ENCODE results near the gene MAP2K5. TPM values are rescaled to one million over a fixed set of nuclear protein-coding genes. Genes with fewer than 3 reads are reported as not detected.

The MAP2K5 gene
- total RNA-seq, 4 donors from 2014 or later: 3.6 to 27.1 (median 18.6) TPM

DNA sequence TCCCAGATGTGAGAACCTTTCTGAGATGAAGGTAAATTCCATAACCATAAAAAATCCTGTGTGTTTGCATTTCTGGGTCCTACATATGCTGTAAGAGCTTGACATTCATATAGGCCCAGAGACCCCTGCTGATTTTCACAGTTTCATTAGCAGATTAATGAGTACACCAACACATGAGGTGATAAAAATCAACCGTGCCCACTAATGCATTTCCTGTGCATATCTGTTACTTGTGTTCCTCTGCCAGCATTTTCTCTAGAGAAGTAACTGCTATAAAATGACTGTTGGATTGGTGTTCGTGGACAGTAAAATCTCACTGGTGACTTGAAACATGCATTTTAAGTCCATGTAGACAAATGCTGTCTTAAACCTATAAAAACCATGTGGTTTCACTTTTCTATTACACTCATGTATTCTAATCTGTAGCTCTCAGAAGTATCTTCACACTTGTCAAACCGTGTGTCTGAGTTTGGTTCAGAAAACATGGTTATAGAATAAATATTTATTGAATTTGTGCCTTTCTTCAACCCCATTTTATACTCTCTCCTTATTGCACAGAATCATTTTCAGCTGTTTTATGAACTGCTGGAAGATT, 14.6 kb downstream of the MAP2K5 start:
- no peaks in the 10 kb centered on the region for H3K36me3 ChIP-seq
- intact Hi-C loops (cut with DNase I; ENCODE audit: low total_unique reads): no loop called here
- DNase-seq: no peak

DNA sequence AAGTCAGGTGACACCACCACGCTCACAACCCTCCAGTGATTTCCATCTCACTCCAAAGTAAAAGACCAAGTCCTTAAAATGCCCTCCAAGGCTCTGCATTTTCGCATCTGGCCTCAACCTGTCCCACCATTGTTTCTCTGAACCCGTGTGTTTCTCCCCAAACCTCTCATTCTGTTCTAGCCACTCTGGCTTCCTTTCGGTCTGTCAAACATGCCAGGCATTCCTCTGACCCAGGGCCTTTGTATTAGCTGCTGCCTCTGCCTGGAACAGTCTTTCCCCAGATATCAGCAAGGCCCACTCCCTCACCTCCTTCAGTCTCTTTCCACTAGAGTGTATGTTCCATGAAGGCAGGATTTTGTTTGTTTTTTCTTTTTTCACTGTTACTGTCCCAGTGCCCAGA, 16.0 kb downstream of the MAP2K5 start:
- Histone ChIP-seq H3K4me1 (no peaks in the 10 kb centered on the region), H3K27ac (no peak overlapping the region), H3K36me3 (no peaks in the 10 kb centered on the region), H3K27me3 (no peaks in the 10 kb centered on the region), H3K4me3 (no peak overlapping the region), H3K9me3 (no peaks in the 10 kb centered on the region)
- intact Hi-C loops (cut with DNase I; ENCODE audit: low total_unique reads): no loop called here
- TF ChIP-seq, protein P1, sequence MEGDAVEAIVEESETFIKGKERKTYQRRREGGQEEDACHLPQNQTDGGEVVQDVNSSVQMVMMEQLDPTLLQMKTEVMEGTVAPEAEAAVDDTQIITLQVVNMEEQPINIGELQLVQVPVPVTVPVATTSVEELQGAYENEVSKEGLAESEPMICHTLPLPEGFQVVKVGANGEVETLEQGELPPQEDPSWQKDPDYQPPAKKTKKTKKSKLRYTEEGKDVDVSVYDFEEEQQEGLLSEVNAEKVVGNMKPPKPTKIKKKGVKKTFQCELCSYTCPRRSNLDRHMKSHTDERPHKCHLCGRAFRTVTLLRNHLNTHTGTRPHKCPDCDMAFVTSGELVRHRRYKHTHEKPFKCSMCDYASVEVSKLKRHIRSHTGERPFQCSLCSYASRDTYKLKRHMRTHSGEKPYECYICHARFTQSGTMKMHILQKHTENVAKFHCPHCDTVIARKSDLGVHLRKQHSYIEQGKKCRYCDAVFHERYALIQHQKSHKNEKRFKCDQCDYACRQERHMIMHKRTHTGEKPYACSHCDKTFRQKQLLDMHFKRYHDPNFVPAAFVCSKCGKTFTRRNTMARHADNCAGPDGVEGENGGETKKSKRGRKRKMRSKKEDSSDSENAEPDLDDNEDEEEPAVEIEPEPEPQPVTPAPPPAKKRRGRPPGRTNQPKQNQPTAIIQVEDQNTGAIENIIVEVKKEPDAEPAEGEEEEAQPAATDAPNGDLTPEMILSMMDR (IDR thresholded peaks at IDR 0.05): no peak
- DNase-seq: no peak

More for the DNA sequence above, 14.6 kb downstream of the MAP2K5 start:
- H3K4me1 ChIP-seq: no peaks in the 10 kb centered on the region
- H3K4me3 ChIP-seq: no peak overlapping the region
- no peaks in the 10 kb centered on the region for H3K27me3 ChIP-seq
- no peak overlapping the region for H3K27ac ChIP-seq
- H3K9me3 ChIP-seq: no peaks in the 10 kb centered on the region
- no peak for TF ChIP-seq POLR2A (IDR thresholded peaks at IDR 0.05)
- TF ChIP-seq, protein P1 (IDR thresholded peaks at IDR 0.05): no peak

DNA sequence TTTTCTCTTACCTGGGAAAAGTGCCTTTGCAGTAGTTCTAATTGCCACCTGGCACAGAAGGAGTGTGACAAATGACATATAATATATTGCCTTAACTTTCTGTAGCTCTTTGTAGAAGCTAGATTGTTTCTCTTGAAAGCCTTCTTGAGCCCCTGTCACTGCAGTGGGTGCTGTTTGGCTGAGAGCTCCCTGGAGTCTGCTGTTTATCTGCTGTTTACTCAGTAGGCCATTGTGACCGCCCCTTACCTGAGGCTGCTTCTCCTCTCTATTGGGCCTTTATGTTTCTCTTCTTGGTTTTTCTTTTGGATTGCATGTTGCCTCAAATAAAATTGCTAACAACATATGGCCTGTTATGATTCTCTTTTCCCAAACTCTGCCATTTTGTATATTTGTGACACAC, 16.7 kb downstream of the MAP2K5 start:
- intact Hi-C loops (cut with DNase I; ENCODE audit: low total_unique reads): no loop called here
- no peak overlapping the region for H3K4me3 ChIP-seq
- H3K27me3 ChIP-seq: no peaks in the 10 kb centered on the region
- TF ChIP-seq, protein P1 (IDR thresholded peaks at IDR 0.05): no peak
- no peak for TF ChIP-seq POLR2A (IDR thresholded peaks at IDR 0.05)
- no peak overlapping the region for H3K27ac ChIP-seq
- no peaks in the 10 kb centered on the region for H3K9me3 ChIP-seq
- DNase-seq: no peak
- H3K36me3 ChIP-seq: no peaks in the 10 kb centered on the region
- no peaks in the 10 kb centered on the region for H3K4me1 ChIP-seq

DNA sequence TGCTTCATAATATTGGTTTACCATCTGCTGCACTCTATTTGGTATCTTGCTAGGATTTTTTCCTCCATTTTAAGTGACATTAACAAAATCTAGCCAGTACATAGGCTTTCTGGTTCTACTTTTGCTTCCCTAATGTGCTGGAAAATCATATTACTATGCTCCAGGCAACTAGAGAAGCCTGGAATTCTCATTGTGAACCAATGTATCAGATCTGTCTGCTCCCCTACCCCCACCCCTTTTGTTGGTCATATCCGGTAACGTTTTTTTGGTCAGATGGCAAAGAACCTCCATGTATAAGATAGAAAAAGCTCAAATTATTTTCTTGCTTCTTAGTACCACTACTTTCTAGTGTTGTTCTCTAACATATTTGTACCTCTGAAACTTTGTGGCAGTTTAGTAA, 17.1 kb downstream of the MAP2K5 start:
- Histone ChIP-seq H3K9me3 (no peaks in the 10 kb centered on the region), H3K27ac (no peak overlapping the region), H3K27me3 (no peaks in the 10 kb centered on the region), H3K36me3 (no peaks in the 10 kb centered on the region), H3K4me3 (no peak overlapping the region), H3K4me1 (no peaks in the 10 kb centered on the region)
- no peak for DNase-seq
- intact Hi-C loops (cut with DNase I; ENCODE audit: low total_unique reads): no loop called here
- TF ChIP-seq POLR2A (IDR thresholded peaks at IDR 0.05): no peak
- TF ChIP-seq, protein P1 (IDR thresholded peaks at IDR 0.05): no peak

DNA sequence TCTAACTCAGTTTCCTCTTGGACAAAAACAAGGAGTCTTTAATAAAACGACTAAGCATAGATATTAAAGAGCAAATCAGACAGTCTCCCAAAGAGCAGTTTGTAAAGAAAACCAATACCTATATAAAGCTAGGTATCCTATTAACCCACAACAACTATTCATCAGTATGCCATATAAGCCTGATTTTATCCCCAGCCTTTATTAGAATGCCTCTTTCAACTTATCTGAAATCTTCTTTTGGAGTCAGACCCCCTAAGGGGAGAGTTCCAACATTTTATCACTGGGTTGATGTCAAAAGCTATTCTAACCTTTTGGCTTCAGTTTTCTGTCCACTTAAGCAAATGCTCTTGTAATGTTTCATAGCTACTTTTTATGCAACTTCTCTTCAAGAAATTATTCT, 17.8 kb downstream of the MAP2K5 start:
- Histone ChIP-seq H3K27ac (no peak overlapping the region), H3K9me3 (no peaks in the 10 kb centered on the region)
- intact Hi-C loops (cut with DNase I; ENCODE audit: low total_unique reads): no loop called here

More for the DNA sequence above, 17.8 kb downstream of the MAP2K5 start:
- DNase-seq: no peak
- Histone ChIP-seq H3K4me3 (no peak overlapping the region), H3K4me1 (no peaks in the 10 kb centered on the region), H3K27me3 (no peaks in the 10 kb centered on the region), H3K36me3 (no peaks in the 10 kb centered on the region)
- no peak for TF ChIP-seq POLR2A (IDR thresholded peaks at IDR 0.05)
- TF ChIP-seq, protein P1 (IDR thresholded peaks at IDR 0.05): no peak

Data from uterus (tissue), 4 donors.